Measurements from ENCODE around the gene XKR7. TPM values are rescaled to one million over a fixed set of nuclear protein-coding genes. Genes with fewer than 3 reads are reported as not detected.

The XKR7 gene
- total RNA-seq = not detected

DNA sequence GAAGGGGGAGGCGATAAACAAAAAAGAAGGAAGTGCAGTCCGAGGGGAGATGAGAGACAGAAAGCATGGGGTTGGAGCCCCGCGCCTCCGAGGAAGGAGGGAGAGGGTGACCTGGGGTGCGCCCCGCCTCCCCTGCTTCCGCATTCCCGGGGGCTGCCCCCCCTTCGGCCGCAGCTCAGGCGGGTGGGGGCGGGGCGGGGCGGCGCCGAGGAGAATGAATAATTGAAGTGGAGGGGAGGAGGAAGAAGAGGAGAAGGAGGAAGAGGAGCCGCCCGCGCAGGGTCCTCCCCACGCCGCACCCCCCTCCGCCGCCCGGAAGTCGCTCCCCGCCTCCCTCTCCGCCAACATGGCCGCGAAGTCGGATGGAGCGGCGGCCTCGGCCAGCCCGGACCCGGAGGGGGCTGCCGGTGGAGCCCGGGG, at the start of gene XKR7:
XKR7 (plus strand) TSS at position 322 of the 420 bp plus-strand sequence; CDS start at position 347, 25 bp downstream.
- TF ChIP-seq CTCF (IDR thresholded peaks at IDR 0.05; ENCODE audit: low read depth) = no peak

- no peak for TF ChIP-seq CTCF (IDR thresholded peaks at IDR 0.05; ENCODE audit: low read depth)
Observed at GRCh38 chr20:31918466-31919105, 49.4 kb upstream of the XKR7 start.

GRCh38 chr20:31919410-31920155, 48.4 kb upstream of the XKR7 start:
- no peak for TF ChIP-seq CTCF (IDR thresholded peaks at IDR 0.05; ENCODE audit: low read depth)

- TF ChIP-seq CTCF (IDR thresholded peaks at IDR 0.05; ENCODE audit: low read depth) = no peak
Observed at GRCh38 chr20:31920275-31920855, 47.6 kb upstream of the XKR7 start.

GRCh38 chr20:31922181-31922580, 45.8 kb upstream of the XKR7 start:
- no peak for TF ChIP-seq CTCF (IDR thresholded peaks at IDR 0.05; ENCODE audit: low read depth)

- TF ChIP-seq CTCF (IDR thresholded peaks at IDR 0.05; ENCODE audit: low read depth) = no peak
Observed at GRCh38 chr20:31922588-31922987, 45.4 kb upstream of the XKR7 start.
